WI38 (cell line): ENCODE results near the gene SMARCD1.
"Not testable (repeated sequence)": the region's sequence is repeated elsewhere in the genome, so short reads cannot be mapped to it uniquely, and the experiment has no call there.

Experiments
- H3K4me3 ChIP-seq: 2 replicates; pipeline ENCODE4 v1.5.1; 2011; ENCODE audit warnings: low read depth, mild to moderate bottlenecking, control low read depth, low read length
- TF ChIP-seq, protein P1 (sequence below): IDR thresholded peaks from 2 replicates; pipeline ENCODE4 v1.5.1; 2012; ENCODE audit warnings: low read depth, mild to moderate bottlenecking, control low read depth, low read length

SMARCD1 gene

GRCh38 chr12:50123203-50123602 is 38.1 kb downstream of the SMARCD1 start:
- TF ChIP-seq, protein P1, sequence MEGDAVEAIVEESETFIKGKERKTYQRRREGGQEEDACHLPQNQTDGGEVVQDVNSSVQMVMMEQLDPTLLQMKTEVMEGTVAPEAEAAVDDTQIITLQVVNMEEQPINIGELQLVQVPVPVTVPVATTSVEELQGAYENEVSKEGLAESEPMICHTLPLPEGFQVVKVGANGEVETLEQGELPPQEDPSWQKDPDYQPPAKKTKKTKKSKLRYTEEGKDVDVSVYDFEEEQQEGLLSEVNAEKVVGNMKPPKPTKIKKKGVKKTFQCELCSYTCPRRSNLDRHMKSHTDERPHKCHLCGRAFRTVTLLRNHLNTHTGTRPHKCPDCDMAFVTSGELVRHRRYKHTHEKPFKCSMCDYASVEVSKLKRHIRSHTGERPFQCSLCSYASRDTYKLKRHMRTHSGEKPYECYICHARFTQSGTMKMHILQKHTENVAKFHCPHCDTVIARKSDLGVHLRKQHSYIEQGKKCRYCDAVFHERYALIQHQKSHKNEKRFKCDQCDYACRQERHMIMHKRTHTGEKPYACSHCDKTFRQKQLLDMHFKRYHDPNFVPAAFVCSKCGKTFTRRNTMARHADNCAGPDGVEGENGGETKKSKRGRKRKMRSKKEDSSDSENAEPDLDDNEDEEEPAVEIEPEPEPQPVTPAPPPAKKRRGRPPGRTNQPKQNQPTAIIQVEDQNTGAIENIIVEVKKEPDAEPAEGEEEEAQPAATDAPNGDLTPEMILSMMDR = no peak

GRCh38 chr12:50127546-50127945 is 42.4 kb downstream of the SMARCD1 start:
- no peak overlapping the region for H3K4me3 ChIP-seq
- TF ChIP-seq, protein P1 = no peak

More at GRCh38 chr12:50123203-50123602, 38.1 kb downstream of the SMARCD1 start:
- H3K4me3 ChIP-seq = no peak overlapping the region

DNA sequence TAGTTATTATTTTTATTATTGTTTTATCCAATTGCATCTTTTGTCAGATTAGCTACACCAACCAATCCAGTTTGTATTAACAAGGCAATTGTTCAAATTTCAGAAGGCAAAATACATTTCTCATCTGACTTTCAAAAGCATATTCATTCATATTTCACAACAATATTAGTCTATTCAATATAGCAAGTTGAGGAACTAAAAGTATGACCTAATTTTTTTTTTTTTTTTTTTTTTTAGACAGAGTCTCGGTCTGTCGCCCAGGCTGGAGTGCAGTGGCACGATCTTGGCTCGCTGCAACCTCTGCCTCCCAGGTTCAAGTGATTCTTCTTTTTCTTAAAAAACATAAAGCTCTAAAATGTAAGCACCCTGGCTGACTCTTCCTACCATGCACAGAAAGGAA is 44.1 kb downstream of the SMARCD1 start:
- TF ChIP-seq, protein P1 = no peak
- no peak overlapping the region for H3K4me3 ChIP-seq

DNA sequence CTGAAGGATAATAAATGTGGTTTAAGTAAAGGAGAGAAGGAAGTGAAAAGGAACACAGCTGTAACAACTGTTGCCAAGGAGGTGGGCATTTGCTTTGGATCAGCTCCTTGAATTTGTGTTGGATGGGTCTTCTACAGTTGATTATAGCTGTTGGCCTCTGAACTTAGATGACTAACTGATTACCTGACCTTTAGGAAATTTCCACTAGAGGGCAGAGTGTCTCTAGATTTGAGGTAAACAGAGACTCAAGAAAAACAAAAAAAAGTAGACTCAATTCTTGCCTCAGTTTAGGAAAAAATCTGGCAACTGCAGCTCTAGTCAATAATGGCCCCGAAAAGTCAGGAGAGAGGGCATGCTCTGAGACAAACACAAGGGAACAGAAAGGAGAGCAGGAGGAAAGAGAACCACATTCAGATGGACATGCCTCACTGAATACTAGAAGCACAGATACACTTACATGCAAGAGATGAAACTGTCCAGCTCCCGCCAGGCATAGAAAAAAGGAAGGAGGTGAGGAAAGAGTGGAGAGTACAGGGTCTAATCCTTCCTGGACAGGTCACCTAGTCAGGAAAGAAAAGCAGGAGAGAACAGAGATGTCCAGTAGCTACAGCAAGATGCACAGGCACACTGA is 47.5 kb downstream of the SMARCD1 start:
- no peak overlapping the region for H3K4me3 ChIP-seq
- TF ChIP-seq, protein P1 = peak; percentile 40; the same call in 1 of the 2 replicates

DNA sequence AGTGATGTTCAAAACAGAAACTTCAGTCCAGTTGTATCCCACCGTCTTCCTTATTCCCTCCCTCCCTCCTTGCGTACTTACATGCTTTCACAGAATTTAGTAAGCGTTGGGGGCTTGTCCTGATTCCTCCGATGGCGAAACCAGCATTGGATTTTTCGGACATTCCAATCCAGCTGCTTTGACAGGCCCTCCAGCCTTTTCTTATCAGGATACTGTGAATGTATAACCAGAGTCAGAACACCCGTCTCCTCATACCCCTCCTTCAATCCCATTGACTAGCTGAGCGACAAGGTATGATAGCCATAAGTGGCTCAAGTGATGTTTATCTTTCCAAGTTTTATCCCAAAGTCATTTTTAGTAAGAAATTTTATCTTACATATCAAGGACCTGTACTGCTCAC is 57.9 kb downstream of the SMARCD1 start:
- no peak overlapping the region for H3K4me3 ChIP-seq
- TF ChIP-seq, protein P1 = no peak

- TF ChIP-seq, protein P1 = no peak
- H3K4me3 ChIP-seq = no peak overlapping the region
These were observed 60.3 kb downstream of the SMARCD1 start for GRCh38 chr12:50145439-50145838.

- no peak overlapping the region for H3K4me3 ChIP-seq
- TF ChIP-seq, protein P1 = no peak
These were observed 62.1 kb downstream of the SMARCD1 start for GRCh38 chr12:50147281-50147680.

DNA sequence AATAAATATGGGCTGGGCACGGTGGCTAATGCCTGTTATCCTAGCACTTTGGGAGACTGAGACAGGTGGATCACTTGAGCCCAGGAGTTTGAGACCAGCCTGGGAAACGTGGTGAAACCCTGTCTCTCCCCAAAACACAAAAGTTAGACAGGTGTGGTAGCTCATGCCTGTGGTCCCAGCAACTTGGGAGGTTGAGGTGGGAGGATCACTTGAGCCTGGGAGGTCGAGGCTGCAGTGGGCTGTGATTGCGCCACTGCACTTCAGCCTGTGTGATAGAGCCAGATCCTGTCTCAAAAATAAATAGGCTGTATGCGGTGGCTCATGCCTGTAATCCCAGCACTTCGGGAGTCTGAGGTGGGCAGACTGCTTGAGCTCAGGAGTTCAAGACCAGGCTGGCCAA is 62.9 kb downstream of the SMARCD1 start:
- not testable (repeated sequence) for H3K4me3 ChIP-seq
